HepG2 (cell line): ENCODE data around the gene RAMP1. TPM values are rescaled to one million over a fixed set of nuclear protein-coding genes. Genes with fewer than 3 reads are reported as not detected.

ENCODE experiments used
- ATAC-seq: fragments of 200-7000 bp; cut with Tn5 transposase; 3 replicates; pipeline ENCODE4 v1.9.1; 2020; ENCODE audit warnings: mild to moderate bottlenecking, moderate library complexity
- BruUV-seq: library from RNA; stranded (reverse); fragments of 400-500 nt; replicated peaks from 2 replicates; lab custom pipeline; 2021; lab: Mats Ljungman, UMichigan
- CTCF ChIA-PET: fragments of 300-600 bp; formaldehyde crosslinking; extraction: SDS; loops from one replicate; lab custom pipeline; 2021; ENCODE audit warnings: low total read pairs, inconsistent platforms, low intra/inter-chr PET ratio; lab: Yijun Ruan, JAX
- POLR2A ChIA-PET: fragments of 350-600 bp; sonication (Branson Sonifier 250); formaldehyde crosslinking; loops from one replicate; lab custom pipeline; 2020; ENCODE audit warnings: antibody characterized with exemption, inconsistent platforms; lab: Yijun Ruan, JAX
- DNase-seq: peaks from one replicate; pipeline ENCODE4 v3.0.0-alpha.2; 2015; ENCODE audit warnings: low spot score
- FAIRE-seq: peaks from 3 replicates; lab custom pipeline; 2011; peaks lifted over from hg19 to GRCh38; lab: Jason Lieb, UNC
- H2AFZ ChIP-seq: one replicate; pipeline ENCODE4 v1.6.1; 2011; ENCODE audit warnings: low read length, inconsistent platforms
- H3K27ac ChIP-seq: fragments of 300-600 bp; 3 replicates; pipeline ENCODE4 v1.8.0; 2011; ENCODE audit warnings: mixed run types, mild to moderate bottlenecking, mixed read lengths, low read length, inconsistent platforms; ENCODE audit not compliant: insufficient read depth; ENCODE audit errors: extremely low read length
- H3K27me3 ChIP-seq, 2 experiments: fragments of 200-600 bp in 1 of 2; 2 replicates in 1 of 2; 3 replicates in 1 of 2; pipeline versions ENCODE4 v1.6.0 to v1.8.0; 2011; ENCODE audit warnings: low read length in 2 of 2, mild to moderate bottlenecking in 2 of 2, moderate library complexity in 2 of 2, inconsistent platforms in 1 of 2; ENCODE audit not compliant: insufficient read depth in 2 of 2, control insufficient read depth in 1 of 2
- H3K36me3 ChIP-seq, 2 experiments: fragments of 200-600 bp in 1 of 2; replicated peaks in 1 of 2; 2 replicates in 1 of 2; 3 replicates in 1 of 2; pipeline versions ENCODE4 v1.5.1 to v1.8.0; 2011; ENCODE audit warnings: low read length in 2 of 2, inconsistent platforms in 1 of 2; ENCODE audit not compliant: insufficient read depth in 2 of 2, control insufficient read depth in 1 of 2
- H3K4me1 ChIP-seq: 2 replicates; pipeline ENCODE4 v1.5.1; 2012; ENCODE audit warnings: low read length, inconsistent platforms; ENCODE audit not compliant: insufficient read depth
- H3K4me2 ChIP-seq: 2 replicates; pipeline ENCODE4 v1.6.0; 2011; ENCODE audit warnings: low read depth, low read length, inconsistent platforms
- H3K4me3 ChIP-seq, 3 experiments: fragments of 200-600 bp in 1 of 3; sonication (generic), shearing (Covaris generic) in 1 of 3; replicated peaks in 1 of 3; 2 replicates each; pipeline ENCODE4 v1.5.1; 2011 to 2016; ENCODE audit warnings: low read length in 3 of 3, inconsistent platforms in 2 of 3, low read depth in 2 of 3, mild to moderate bottlenecking in 2 of 3, control low read depth in 1 of 3, mixed read lengths in 1 of 3; ENCODE audit not compliant: insufficient read depth in 1 of 3
- H3K79me2 ChIP-seq: one replicate; pipeline ENCODE4 v1.6.1; 2011; ENCODE audit warnings: low read length, inconsistent platforms; ENCODE audit not compliant: insufficient read depth
- H3K9ac ChIP-seq: 2 replicates; pipeline ENCODE4 v1.6.0; 2011; ENCODE audit warnings: mild to moderate bottlenecking, low read depth, low read length, inconsistent platforms; ENCODE audit not compliant: insufficient read depth
- H3K9me3 ChIP-seq: 2 replicates; pipeline ENCODE4 v1.5.1; 2012; ENCODE audit warnings: mild to moderate bottlenecking, low read length
- H4K20me1 ChIP-seq: 2 replicates; pipeline ENCODE4 v1.6.0; 2011; ENCODE audit warnings: inconsistent platforms, mild to moderate bottlenecking, low read length, moderate library complexity; ENCODE audit not compliant: insufficient read depth
- EZH2 ChIP-seq: conservative IDR thresholded peaks from 2 replicates; pipeline ENCODE4 v1.6.1; 2012; ENCODE audit warnings: mild to moderate bottlenecking, low read depth, low read length, moderate library complexity
- HBP1 ChIP-seq: IDR thresholded peaks from 2 replicates; pipeline ENCODE4 v1.6.1; 2016; ENCODE audit warnings: low read depth, control low read depth
- MXD1 ChIP-seq: sonication (generic); formaldehyde crosslinking; IDR thresholded peaks from 2 replicates; pipeline ENCODE4 v1.4.0; 2020; ENCODE audit warnings: mild to moderate bottlenecking, missing genetic modification reagents
- ZNF768 ChIP-seq: sonication (generic); formaldehyde crosslinking; IDR thresholded peaks from 2 replicates; pipeline ENCODE4 v1.4.0; 2020; ENCODE audit warnings: missing genetic modification reagents
- WGBS: methylation state at CpG from one replicate; pipeline ENCODE4 v1.1.6; 2017; ENCODE audit warnings: low lambda C conversion rate; 5-methylcytosine and 5-hydroxymethylcytosine counted together
- in situ Hi-C: cut with HindIII; loops from 2 replicates; pipeline ENCODE4 v1.10.0; 2017; ENCODE audit warnings: low pct_unique_long_range_greater_than_20kb; ENCODE audit not compliant: extremely low pct_ligation_motif_present
- intact Hi-C: fragments of 100-400 bp; cut with micrococcal nuclease; formaldehyde crosslinking; loops from one replicate; pipeline ENCODE4 v1.10.0; 2022; ENCODE audit not compliant: unreplicated experiment
- polyA plus RNA-seq, 8 experiments: library from polyadenylated mRNA; depleted of rRNA in 3 of 8; stranded (reverse) in 7 of 8; unstranded in 1 of 8; fragments of >200 nt; fragmentation: Illumina TruSeq in 4 of 8; extraction: Trizol in 4 of 8; gene quantifications; 2 replicates each; pipeline versions ENCODE4 v1.2.1 to v1.2.3, GENCODE V29; 2011 to 2016; ENCODE audit warnings: low read depth in 4 of 8, missing spikeins in 1 of 8, mixed read lengths in 1 of 8; ENCODE audit not compliant: insufficient read depth in 1 of 8
- total RNA-seq, 5 experiments: library from RNA; depleted of rRNA; stranded (reverse); fragments of >200 nt; fragmentation: Illumina TruSeq; extraction: Trizol; gene quantifications; 2 replicates each; pipeline ENCODE4 v1.2.3, GENCODE V29; 2016; ENCODE audit warnings: low read depth in 1 of 5

The RAMP1 gene
- total and polyA plus RNA-seq, 2 of the 13 experiments (the other 11 are each of a cell fraction or from before 2014, with no cell fraction given) = 0.29 to 0.61 TPM

- no peak overlapping the region for H2AFZ ChIP-seq
- in situ Hi-C loops = no loop called here
- H3K36me3 ChIP-seq = no peaks in the 10 kb centered on the region
These were observed 11.6 kb downstream of the RAMP1 start for GRCh38 chr2:237870754-237871651.

GRCh38 chr2:237872178-237872887, 12.9 kb downstream of the RAMP1 start:
- H3K36me3 ChIP-seq = no peaks in the 10 kb centered on the region
- intact Hi-C loops = no loop called here
- ChIA-PET POLR2A (no interaction called here), CTCF (no interaction called here)
- no peaks in the 10 kb centered on the region for H3K79me2 ChIP-seq
- no peak overlapping the region for H3K9ac ChIP-seq
- no TSS peak for BruUV-seq
- H2AFZ ChIP-seq = no peak overlapping the region
- peaks cover 20 to 89% of the 10 kb centered on the region in 2 experiments; a peak in 4 of 5 replicates for H3K27me3 ChIP-seq
- in situ Hi-C loops = no loop called here
- H3K27ac ChIP-seq = no peak overlapping the region
- WGBS = 47% methylated on average over 16 of the region's 19 CpGs
- TF ChIP-seq HBP1 (CRISPR knock-in tag) (no peak), ZNF768 (CRISPR knock-in tag) (peak; percentile 75)
- DNase-seq (no peak), FAIRE-seq (no peak), ATAC-seq (no peak)
- H3K4me1 ChIP-seq = 0 out of 2 replicates have a peak, but pooled peaks cover 9% of the 10 kb centered on the region
- no peaks in the 10 kb centered on the region for H3K9me3 ChIP-seq
- H4K20me1 ChIP-seq = no peaks in the 10 kb centered on the region; the same call in 1 of the 2 replicates
- H3K4me2 ChIP-seq = no peak overlapping the region
- no peak overlapping the region for H3K4me3 ChIP-seq

More at GRCh38 chr2:237870754-237871651, 11.6 kb downstream of the RAMP1 start:
- H3K4me3 ChIP-seq = no peak overlapping the region
- no peak overlapping the region for H3K4me2 ChIP-seq
- H3K4me1 ChIP-seq = 0 out of 2 replicates have a peak, but pooled peaks cover 9% of the 10 kb centered on the region
- ChIA-PET CTCF (no interaction called here), POLR2A (no interaction called here)
- peaks cover 20 to 87% of the 10 kb centered on the region in 2 experiments; a peak in 4 of 5 replicates for H3K27me3 ChIP-seq
- no peak overlapping the region for H3K9ac ChIP-seq
- no peaks in the 10 kb centered on the region for H3K79me2 ChIP-seq
- no peak for ATAC-seq
- TF ChIP-seq MXD1 (CRISPR knock-in tag) (no peak), EZH2 (0 out of 2 replicates have a peak, but pooled peaks have one; percentile 62)
- BruUV-seq = no TSS peak
- FAIRE-seq = no peak
- DNase-seq = no peak
- no peak overlapping the region for H3K27ac ChIP-seq
- intact Hi-C loops = no loop called here
- H4K20me1 ChIP-seq = no peaks in the 10 kb centered on the region; the same call in 1 of the 2 replicates
- 41% methylated on average over 19 of the region's 23 CpGs for WGBS
- no peaks in the 10 kb centered on the region for H3K9me3 ChIP-seq
